AG08395 (cell line): Measurements from ENCODE around the gene MMP24.
"Not testable (repeated sequence)": the region's sequence is repeated elsewhere in the genome, so short reads cannot be mapped to it uniquely, and the experiment has no call there.

Source experiments
- DNase-seq: peaks from one replicate; pipeline ENCODE4 v3.0.0; 2012; ENCODE audit warnings: mixed read lengths, low spot score

MMP24 gene

GRCh38 chr20:35216541-35216940 lies 9.9 kb upstream of the MMP24 start:
- no peak for DNase-seq

- DNase-seq, result no peak
These were observed 2.5 kb upstream of the MMP24 start for GRCh38 chr20:35223941-35224340.

- DNase-seq, result no peak
These were observed 2.0 kb upstream of the MMP24 start for GRCh38 chr20:35224536-35224935.

GRCh38 chr20:35225319-35226125 lies 968 bp upstream of the MMP24 start:
- no peak for DNase-seq

GRCh38 chr20:35226884-35227681 lies 593 bp downstream of the MMP24 start:
- peak; percentile 66 for DNase-seq

GRCh38 chr20:35232575-35232974 lies 6.1 kb downstream of the MMP24 start:
- peak; percentile 62 for DNase-seq

- no peak for DNase-seq
These were observed 9.4 kb downstream of the MMP24 start for GRCh38 chr20:35235881-35236280.

GRCh38 chr20:35237486-35237885 lies 11.0 kb downstream of the MMP24 start:
- peak; percentile 62 for DNase-seq

- DNase-seq, result no peak
These were observed 11.7 kb downstream of the MMP24 start for GRCh38 chr20:35238170-35238569.

- no peak for DNase-seq
These were observed 12.2 kb downstream of the MMP24 start for GRCh38 chr20:35238735-35239134.

GRCh38 chr20:35240083-35240810 lies 13.8 kb downstream of the MMP24 start:
- DNase-seq, result no peak

- DNase-seq, result no peak
These were observed 14.4 kb downstream of the MMP24 start for GRCh38 chr20:35240811-35241293.

- DNase-seq, result no peak
These were observed 16.8 kb downstream of the MMP24 start for GRCh38 chr20:35243317-35243716.

GRCh38 chr20:35243986-35244385 lies 17.5 kb downstream of the MMP24 start:
- no peak for DNase-seq

GRCh38 chr20:35246723-35247122 lies 20.2 kb downstream of the MMP24 start:
- DNase-seq, result no peak

GRCh38 chr20:35248641-35249475 lies 22.4 kb downstream of the MMP24 start:
- peak; percentile 29 for DNase-seq

GRCh38 chr20:35251613-35251940 lies 25.1 kb downstream of the MMP24 start:
- DNase-seq, result no peak

- no peak for DNase-seq
These were observed 25.6 kb downstream of the MMP24 start for GRCh38 chr20:35252037-35252461.

- DNase-seq, result not testable (repeated sequence)
These were observed 26.1 kb downstream of the MMP24 start for GRCh38 chr20:35252598-35252997.

GRCh38 chr20:35253010-35253409 lies 26.5 kb downstream of the MMP24 start:
- DNase-seq, result no peak

GRCh38 chr20:35254448-35254999 lies 28.0 kb downstream of the MMP24 start:
- no peak for DNase-seq
